Astrocyte of the spinal cord (primary cell): ENCODE measurements around the gene TIAM1.
A peak's percentile ranks its signal among the peaks of the same experiment; 100 is the strongest.
"Not testable (repeated sequence)": the region's sequence is repeated elsewhere in the genome, so short reads cannot be mapped to it uniquely, and the experiment has no call there.

Source experiments
- DNase-seq: peaks from one replicate; pipeline ENCODE4 v3.0.0; 2011; ENCODE audit warnings: low read depth, low spot score
- H3K4me3 ChIP-seq: 2 replicates; pipeline ENCODE4 v1.5.1; 2011; ENCODE audit warnings: low read depth, mild to moderate bottlenecking, low read length, moderate library complexity
- CTCF ChIP-seq: IDR thresholded peaks from 2 replicates; pipeline ENCODE4 v1.5.1; 2012; ENCODE audit warnings: low read depth, mild to moderate bottlenecking, low read length, inconsistent platforms
- in situ Hi-C: cut with HindIII; loops from 2 replicates; pipeline ENCODE4 v1.10.0; 2017; ENCODE audit warnings: low sequenced_read_pairs

The TIAM1 gene

GRCh38 chr21:31236528-31236927 lies 107.5 kb downstream of the TIAM1 start:
- DNase-seq = peak; percentile 81
- no peak overlapping the region for H3K4me3 ChIP-seq
- in situ Hi-C loops = no loop called here
- TF ChIP-seq CTCF = no peak

GRCh38 chr21:31235671-31236450 lies 108.2 kb downstream of the TIAM1 start:
- peak; percentile 47 for DNase-seq
- no peak for TF ChIP-seq CTCF
- H3K4me3 ChIP-seq = no peak overlapping the region
- in situ Hi-C loops = no loop called here

GRCh38 chr21:31234936-31235335 lies 109.1 kb downstream of the TIAM1 start:
- in situ Hi-C loops = no loop called here
- TF ChIP-seq CTCF = no peak

GRCh38 chr21:31233711-31234110 lies 110.3 kb downstream of the TIAM1 start:
- DNase-seq = no peak
- TF ChIP-seq CTCF = no peak
- no peak overlapping the region for H3K4me3 ChIP-seq
- in situ Hi-C loops = no loop called here

More at GRCh38 chr21:31234936-31235335, 109.1 kb downstream of the TIAM1 start:
- no peak overlapping the region for H3K4me3 ChIP-seq
- no peak for DNase-seq

GRCh38 chr21:31232344-31232743 lies 111.7 kb downstream of the TIAM1 start:
- TF ChIP-seq CTCF = no peak
- no peak overlapping the region for H3K4me3 ChIP-seq
- no peak for DNase-seq
- in situ Hi-C loops = no loop called here

GRCh38 chr21:31230937-31231336 lies 113.1 kb downstream of the TIAM1 start:
- no peak overlapping the region for H3K4me3 ChIP-seq
- in situ Hi-C loops = no loop called here
- TF ChIP-seq CTCF = no peak
- no peak for DNase-seq

GRCh38 chr21:31228723-31229122 lies 115.3 kb downstream of the TIAM1 start:
- DNase-seq, in situ Hi-C loops, H3K4me3 ChIP-seq: not testable (repeated sequence)
